ENCODE measurements around the gene LRRC3C. TPM values are rescaled to one million over a fixed set of nuclear protein-coding genes. Genes with fewer than 3 reads are reported as not detected.
A peak's percentile ranks its signal among the peaks of the same experiment; 100 is the strongest.

The LRRC3C gene
- polyA plus RNA-seq, 3 donors from 2014 or later = not detected

GRCh38 chr17:39965017-39965699, 37.6 kb downstream of the LRRC3C start:
- H3K9me3 Mint-ChIP-seq = no peaks in the 10 kb centered on the region
- H3K4me1 Mint-ChIP-seq = peaks cover 0 to 39% of the 10 kb centered on the region in 2 donors
- H3K27me3 Mint-ChIP-seq (ENCODE audit: low read depth in 3 of 3) = peaks cover 8 to 13% (median 8%) of the 10 kb centered on the region in 3 donors
- H3K36me3 Mint-ChIP-seq = no peaks in the 10 kb centered on the region
- no peak for DNase-seq
- peak overlapping the region in 1 of 6 donors; percentile 81 for H3K27ac Mint-ChIP-seq
- H3K4me3 Mint-ChIP-seq = no peak overlapping the region

GRCh38 chr17:39966771-39967170, 39.2 kb downstream of the LRRC3C start:
- peak overlapping the region in 3 of 5 donors; percentile 41 to 78 (median 69) for H3K4me3 Mint-ChIP-seq
- peak overlapping the region in 4 of 6 donors; percentile 62 to 90 (median 71) for H3K27ac Mint-ChIP-seq

GRCh38 chr17:39968761-39969160, 41.2 kb downstream of the LRRC3C start:
- peaks cover 6 to 14% (median 13%) of the 10 kb centered on the region in 3 donors for H3K27me3 Mint-ChIP-seq (ENCODE audit: low read depth in 3 of 3)
- no peak for DNase-seq
- H3K4me1 Mint-ChIP-seq = peaks cover 0 to 30% of the 10 kb centered on the region in 2 donors
- no peaks in the 10 kb centered on the region for H3K36me3 Mint-ChIP-seq
- H3K27ac Mint-ChIP-seq = peak overlapping the region in 1 of 6 donors; percentile 54
- peak overlapping the region in 1 of 5 donors; percentile 7 for H3K4me3 Mint-ChIP-seq
- H3K9me3 Mint-ChIP-seq = no peaks in the 10 kb centered on the region

More at GRCh38 chr17:39966771-39967170, 39.2 kb downstream of the LRRC3C start:
- Mint-ChIP-seq H3K27me3 (ENCODE audit: low read depth in 3 of 3) (peaks cover 6 to 14% (median 13%) of the 10 kb centered on the region in 3 donors), H3K4me1 (peaks cover 0 to 37% of the 10 kb centered on the region in 2 donors), H3K9me3 (no peaks in the 10 kb centered on the region), H3K36me3 (no peaks in the 10 kb centered on the region)
- peak in 1 of 3 donors; percentile 16 for DNase-seq

GRCh38 chr17:39969375-39969774, 41.8 kb downstream of the LRRC3C start:
- peaks cover 6 to 14% (median 11%) of the 10 kb centered on the region in 3 donors for H3K27me3 Mint-ChIP-seq (ENCODE audit: low read depth in 3 of 3)
- H3K36me3 Mint-ChIP-seq = no peaks in the 10 kb centered on the region
- H3K4me1 Mint-ChIP-seq = peaks cover 0 to 27% of the 10 kb centered on the region in 2 donors
- H3K9me3 Mint-ChIP-seq = no peaks in the 10 kb centered on the region
- no peak for DNase-seq
- H3K4me3 Mint-ChIP-seq = no peak overlapping the region
- peak overlapping the region in 1 of 6 donors; percentile 9 for H3K27ac Mint-ChIP-seq

- Mint-ChIP-seq H3K27me3 (ENCODE audit: low read depth in 3 of 3) (peaks cover 6 to 12% (median 11%) of the 10 kb centered on the region in 3 donors), H3K36me3 (no peaks in the 10 kb centered on the region), H3K4me3 (no peak overlapping the region), H3K9me3 (no peaks in the 10 kb centered on the region), H3K4me1 (peaks cover 0 to 27% of the 10 kb centered on the region in 2 donors), H3K27ac (no peak overlapping the region)
- no peak for DNase-seq
These were observed 42.7 kb downstream of the LRRC3C start for GRCh38 chr17:39970157-39970692.

- Mint-ChIP-seq H3K4me3 (no peak overlapping the region), H3K4me1 (peaks cover 0 to 20% of the 10 kb centered on the region in 2 donors), H3K27me3 (ENCODE audit: low read depth in 3 of 3) (peaks cover 8 to 12% (median 11%) of the 10 kb centered on the region in 3 donors), H3K36me3 (no peaks in the 10 kb centered on the region), H3K27ac (no peak overlapping the region), H3K9me3 (no peaks in the 10 kb centered on the region)
- DNase-seq = no peak
These were observed 43.6 kb downstream of the LRRC3C start for GRCh38 chr17:39971076-39971603.

- H3K4me3 Mint-ChIP-seq = no peak overlapping the region
- H3K27ac Mint-ChIP-seq = peak overlapping the region in 1 of 6 donors; percentile 7
- H3K36me3 Mint-ChIP-seq = no peaks in the 10 kb centered on the region
- peaks cover 0 to 9% of the 10 kb centered on the region in 2 donors for H3K4me1 Mint-ChIP-seq
- DNase-seq = no peak
- peaks cover 8 to 14% (median 9%) of the 10 kb centered on the region in 3 donors for H3K27me3 Mint-ChIP-seq (ENCODE audit: low read depth in 3 of 3)
- H3K9me3 Mint-ChIP-seq = no peaks in the 10 kb centered on the region
These were observed 44.7 kb downstream of the LRRC3C start for GRCh38 chr17:39972271-39972670.

GRCh38 chr17:39973496-39973895, 46.0 kb downstream of the LRRC3C start:
- peaks cover 7 to 15% (median 8%) of the 10 kb centered on the region in 3 donors for H3K27me3 Mint-ChIP-seq (ENCODE audit: low read depth in 3 of 3)
- H3K4me3 Mint-ChIP-seq = no peak overlapping the region
- no peaks in the 10 kb centered on the region for H3K36me3 Mint-ChIP-seq
- no peak overlapping the region for H3K27ac Mint-ChIP-seq
- no peak for DNase-seq
- H3K9me3 Mint-ChIP-seq = no peaks in the 10 kb centered on the region
- H3K4me1 Mint-ChIP-seq = peaks cover 0 to 5% of the 10 kb centered on the region in 2 donors

GRCh38 chr17:39974433-39974832, 46.9 kb downstream of the LRRC3C start:
- DNase-seq = no peak
- Mint-ChIP-seq H3K27ac (no peak overlapping the region), H3K4me3 (no peak overlapping the region), H3K4me1 (peaks cover 4 to 6% of the 10 kb centered on the region in 2 donors), H3K36me3 (no peaks in the 10 kb centered on the region), H3K27me3 (ENCODE audit: low read depth in 3 of 3) (peaks cover 5 to 12% (median 10%) of the 10 kb centered on the region in 3 donors), H3K9me3 (no peaks in the 10 kb centered on the region)

GRCh38 chr17:39975801-39976200, 48.3 kb downstream of the LRRC3C start:
- H3K27ac Mint-ChIP-seq = no peak overlapping the region
- no peaks in the 10 kb centered on the region for H3K9me3 Mint-ChIP-seq
- H3K27me3 Mint-ChIP-seq (ENCODE audit: low read depth in 3 of 3) = peaks cover 5 to 13% (median 11%) of the 10 kb centered on the region in 3 donors
- no peaks in the 10 kb centered on the region for H3K36me3 Mint-ChIP-seq
- no peak for DNase-seq
- peaks cover 15 to 16% of the 10 kb centered on the region in 2 donors for H3K4me1 Mint-ChIP-seq
- no peak overlapping the region for H3K4me3 Mint-ChIP-seq

- peaks cover 41 to 44% of the 10 kb centered on the region in 2 donors for H3K4me1 Mint-ChIP-seq
- peak overlapping the region in 4 of 6 donors; percentile 8 to 91 (median 48) for H3K27ac Mint-ChIP-seq
- peaks cover 5 to 14% (median 8%) of the 10 kb centered on the region in 3 donors for H3K27me3 Mint-ChIP-seq (ENCODE audit: low read depth in 3 of 3)
- no peaks in the 10 kb centered on the region for H3K9me3 Mint-ChIP-seq
- H3K4me3 Mint-ChIP-seq = peak overlapping the region in 4 of 5 donors; percentile 13 to 98 (median 92)
- no peak for DNase-seq
- H3K36me3 Mint-ChIP-seq = peaks cover 0 to under 1% (median 0%) of the 10 kb centered on the region in 3 donors
These were observed 51.6 kb downstream of the LRRC3C start for GRCh38 chr17:39979016-39979670.

GRCh38 chr17:39979893-39980350, 52.4 kb downstream of the LRRC3C start:
- peak overlapping the region; percentile 91 to 97 (median 94) for H3K27ac Mint-ChIP-seq
- peak overlapping the region; percentile 92 to 98 (median 93) for H3K4me3 Mint-ChIP-seq
- H3K4me1 Mint-ChIP-seq = peaks cover 42 to 44% of the 10 kb centered on the region in 2 donors
- peaks cover 3 to 14% (median 8%) of the 10 kb centered on the region in 3 donors for H3K27me3 Mint-ChIP-seq (ENCODE audit: low read depth in 3 of 3)
- H3K36me3 Mint-ChIP-seq = peaks cover 0 to 5% (median 0%) of the 10 kb centered on the region in 3 donors
- no peaks in the 10 kb centered on the region for H3K9me3 Mint-ChIP-seq
- no peak for DNase-seq

GRCh38 chr17:39980351-39981206, 53.0 kb downstream of the LRRC3C start, which contains the start of gene PSMD3:
Gene PSMD3 (plus strand): TSS chr17:39980807. CDS start chr17:39980971, 164 bp downstream.
- DNase-seq = peak; percentile 99
- Mint-ChIP-seq H3K27ac (peak within 1 kb of the TSS; percentile 91 to 97 (median 94)), H3K4me1 (peaks cover 44 to 49% of the 10 kb centered on the region in 2 donors), H3K27me3 (ENCODE audit: low read depth in 3 of 3) (peaks cover 3 to 12% (median 8%) of the 10 kb centered on the region in 3 donors), H3K4me3 (peak within 1 kb of the TSS; percentile 92 to 98 (median 93)), H3K9me3 (no peaks in the 10 kb centered on the region), H3K36me3 (peaks cover 3 to 9% (median 4%) of the 10 kb centered on the region in 3 donors)

Data from immature natural killer cell (primary cell).